ENCODE results near the gene ARL6IP1.

ARL6IP1 gene

DNA sequence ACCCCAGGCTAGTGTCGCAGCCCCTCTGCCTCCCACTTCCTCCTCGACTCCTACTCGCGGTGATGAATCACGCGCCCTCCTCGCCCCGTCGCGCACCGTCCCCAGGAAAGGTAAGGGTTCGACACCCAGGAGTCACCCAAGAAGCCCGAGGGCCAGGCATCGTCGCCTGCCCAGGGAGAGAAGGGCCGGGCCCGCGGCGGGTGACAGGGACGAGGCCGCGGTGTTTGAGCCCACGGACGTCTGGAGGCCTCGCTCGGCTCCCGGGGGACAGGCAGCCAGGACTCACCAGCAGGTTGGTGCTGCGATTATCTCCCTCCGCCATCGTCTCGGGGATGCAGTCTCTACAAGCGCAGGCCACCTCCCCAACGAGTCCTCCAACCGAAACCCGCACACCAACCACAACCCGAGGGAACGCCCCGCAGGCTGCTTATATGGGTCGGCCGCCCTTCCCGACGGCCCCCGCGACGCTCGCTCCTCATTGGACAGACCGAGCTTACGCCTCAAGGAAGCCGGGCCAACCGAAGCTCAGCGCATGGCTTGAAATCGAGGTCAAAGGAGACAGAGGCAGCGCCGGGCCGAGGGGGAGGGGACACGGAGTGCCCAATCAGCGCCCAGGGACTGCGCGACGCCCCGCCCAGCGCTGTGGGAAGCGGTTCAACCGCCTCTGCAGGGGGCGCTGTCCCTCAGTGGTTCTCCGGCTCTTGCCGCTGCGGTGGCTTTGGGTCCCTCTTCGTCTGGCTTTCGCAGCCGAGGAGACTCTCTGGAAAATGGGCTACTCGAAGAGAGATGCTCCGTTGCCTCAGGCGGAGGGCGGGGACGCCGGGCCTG is at the start of gene ARL6IP1:
Gene ARL6IP1, minus strand, starts transcription at position 405 of the 828 bp plus-strand sequence. Its CDS starts 83 bp downstream, at position 322.
- H3K4me3 ChIP-seq (ENCODE audit: low read depth, low read length, poor library complexity, severe bottlenecking): peak within 1 kb of the TSS; percentile 96
- H3K4me2 ChIP-seq (ENCODE audit: low read length): peak within 1 kb of the TSS; percentile 98
- peaks cover 57% of the 10 kb centered on the region for H3K36me3 ChIP-seq (ENCODE audit: insufficient read depth, low read length)
- H3F3A ChIP-seq (ENCODE audit: insufficient read depth, low read length): 0 out of 2 replicates have a peak, but pooled peaks cover 6% of the 10 kb centered on the region
- peaks cover 62% of the 10 kb centered on the region for H3K4me1 ChIP-seq (ENCODE audit: insufficient read depth, low read length, severe bottlenecking)
- H3K79me2 ChIP-seq (ENCODE audit: insufficient read depth, low read length): peaks cover 40% of the 10 kb centered on the region
- H4K20me1 ChIP-seq (ENCODE audit: insufficient read depth, low read length): no peaks in the 10 kb centered on the region
- H3K9me2 ChIP-seq (ENCODE audit: low read depth, low read length): no peaks in the 10 kb centered on the region
- H3K27ac ChIP-seq (ENCODE audit: low read depth, low read length, poor library complexity, severe bottlenecking): peak within 1 kb of the TSS; percentile 81
- no peak within 1 kb of the TSS for H2AFZ ChIP-seq (ENCODE audit: low read length)
- no peaks in the 10 kb centered on the region for H3K9me3 ChIP-seq (ENCODE audit: low read length)
- TF ChIP-seq, protein P1, sequence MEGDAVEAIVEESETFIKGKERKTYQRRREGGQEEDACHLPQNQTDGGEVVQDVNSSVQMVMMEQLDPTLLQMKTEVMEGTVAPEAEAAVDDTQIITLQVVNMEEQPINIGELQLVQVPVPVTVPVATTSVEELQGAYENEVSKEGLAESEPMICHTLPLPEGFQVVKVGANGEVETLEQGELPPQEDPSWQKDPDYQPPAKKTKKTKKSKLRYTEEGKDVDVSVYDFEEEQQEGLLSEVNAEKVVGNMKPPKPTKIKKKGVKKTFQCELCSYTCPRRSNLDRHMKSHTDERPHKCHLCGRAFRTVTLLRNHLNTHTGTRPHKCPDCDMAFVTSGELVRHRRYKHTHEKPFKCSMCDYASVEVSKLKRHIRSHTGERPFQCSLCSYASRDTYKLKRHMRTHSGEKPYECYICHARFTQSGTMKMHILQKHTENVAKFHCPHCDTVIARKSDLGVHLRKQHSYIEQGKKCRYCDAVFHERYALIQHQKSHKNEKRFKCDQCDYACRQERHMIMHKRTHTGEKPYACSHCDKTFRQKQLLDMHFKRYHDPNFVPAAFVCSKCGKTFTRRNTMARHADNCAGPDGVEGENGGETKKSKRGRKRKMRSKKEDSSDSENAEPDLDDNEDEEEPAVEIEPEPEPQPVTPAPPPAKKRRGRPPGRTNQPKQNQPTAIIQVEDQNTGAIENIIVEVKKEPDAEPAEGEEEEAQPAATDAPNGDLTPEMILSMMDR (IDR thresholded peaks at IDR 0.05; ENCODE audit: low read length): peak; percentile 79
- no peak for TF ChIP-seq EZH2 (IDR thresholded peaks at IDR 0.05; ENCODE audit: borderline replicate concordance, low read length)
- no peaks in the 10 kb centered on the region for H3K27me3 ChIP-seq (ENCODE audit: insufficient read depth, low read length)
- H3K9ac ChIP-seq (ENCODE audit: low read length): peak within 1 kb of the TSS; percentile 97

DNA sequence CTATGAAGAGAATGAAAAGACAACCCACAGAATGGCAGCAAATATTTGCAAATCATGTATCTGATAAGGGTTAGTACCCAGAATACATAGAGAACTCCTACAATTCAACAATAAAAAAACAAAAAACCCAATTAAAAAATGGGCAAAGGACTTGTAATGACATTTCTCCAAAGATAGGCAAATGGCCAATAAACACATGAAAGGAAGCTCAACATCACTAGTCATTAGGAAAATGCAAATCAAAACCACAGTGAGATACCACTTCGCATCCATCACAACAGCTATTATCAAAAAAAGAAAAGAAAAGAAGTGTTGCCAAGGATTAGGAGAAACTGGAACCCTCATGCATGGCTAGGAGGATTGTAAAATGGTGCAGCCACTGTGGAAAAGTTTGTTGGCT is 45.1 kb upstream of the ARL6IP1 start:
- peaks cover 92% of the 10 kb centered on the region for H3K36me3 ChIP-seq (ENCODE audit: insufficient read depth, low read length)
- TF ChIP-seq EZH2 (IDR thresholded peaks at IDR 0.05; ENCODE audit: borderline replicate concordance, low read length): no peak
- TF ChIP-seq, protein P1 (IDR thresholded peaks at IDR 0.05; ENCODE audit: low read length): no peak

DNA sequence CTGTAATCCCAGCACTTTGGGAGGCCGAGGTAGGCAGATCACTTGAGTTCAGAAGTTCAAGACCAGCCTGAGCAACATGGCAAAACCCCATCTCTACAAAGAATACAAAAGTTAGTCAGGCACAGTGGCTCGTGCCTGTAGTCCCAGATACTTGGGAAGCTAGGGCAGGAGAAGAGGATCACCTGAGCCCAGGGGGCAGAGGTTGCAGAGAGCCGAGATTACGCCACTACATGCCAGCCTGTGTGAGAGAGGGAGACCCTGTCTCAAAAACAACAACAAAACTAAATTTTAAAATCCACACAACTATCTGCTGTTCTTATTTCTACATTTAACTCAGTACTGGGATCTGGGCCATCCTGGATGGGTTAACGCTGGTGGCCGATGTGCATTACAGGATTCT is 41.2 kb upstream of the ARL6IP1 start:
- no peaks in the 10 kb centered on the region for H3K79me2 ChIP-seq (ENCODE audit: insufficient read depth, low read length)
- H3K36me3 ChIP-seq (ENCODE audit: insufficient read depth, low read length): peaks cover 91% of the 10 kb centered on the region
- no peak overlapping the region for H3K4me2 ChIP-seq (ENCODE audit: low read length)
- H3K27me3 ChIP-seq (ENCODE audit: insufficient read depth, low read length): no peaks in the 10 kb centered on the region
- H3K4me1 ChIP-seq (ENCODE audit: insufficient read depth, low read length, severe bottlenecking): no peaks in the 10 kb centered on the region
- H3K9me3 ChIP-seq (ENCODE audit: low read length): no peaks in the 10 kb centered on the region
- H2AFZ ChIP-seq (ENCODE audit: low read length): no peak overlapping the region
- H3F3A ChIP-seq (ENCODE audit: insufficient read depth, low read length): no peaks in the 10 kb centered on the region
- no peak overlapping the region for H3K27ac ChIP-seq (ENCODE audit: low read depth, low read length, poor library complexity, severe bottlenecking)
- H4K20me1 ChIP-seq (ENCODE audit: insufficient read depth, low read length): no peaks in the 10 kb centered on the region
- no peak for TF ChIP-seq EZH2 (IDR thresholded peaks at IDR 0.05; ENCODE audit: borderline replicate concordance, low read length)
- TF ChIP-seq, protein P1 (IDR thresholded peaks at IDR 0.05; ENCODE audit: low read length): no peak
- H3K9me2 ChIP-seq (ENCODE audit: low read depth, low read length): no peaks in the 10 kb centered on the region
- H3K9ac ChIP-seq (ENCODE audit: low read length): no peak overlapping the region
- no peak overlapping the region for H3K4me3 ChIP-seq (ENCODE audit: low read depth, low read length, poor library complexity, severe bottlenecking)

More for the DNA sequence above, 45.1 kb upstream of the ARL6IP1 start:
- Histone ChIP-seq H4K20me1 (ENCODE audit: insufficient read depth, low read length) (no peaks in the 10 kb centered on the region), H2AFZ (ENCODE audit: low read length) (no peak overlapping the region), H3K79me2 (ENCODE audit: insufficient read depth, low read length) (no peaks in the 10 kb centered on the region), H3K9ac (ENCODE audit: low read length) (no peak overlapping the region), H3K9me2 (ENCODE audit: low read depth, low read length) (no peaks in the 10 kb centered on the region), H3K27ac (ENCODE audit: low read depth, low read length, poor library complexity, severe bottlenecking) (no peak overlapping the region), H3K27me3 (ENCODE audit: insufficient read depth, low read length) (no peaks in the 10 kb centered on the region), H3K9me3 (ENCODE audit: low read length) (no peaks in the 10 kb centered on the region), H3K4me3 (ENCODE audit: low read depth, low read length, poor library complexity, severe bottlenecking) (no peak overlapping the region), H3F3A (ENCODE audit: insufficient read depth, low read length) (no peaks in the 10 kb centered on the region), H3K4me2 (ENCODE audit: low read length) (no peak overlapping the region), H3K4me1 (ENCODE audit: insufficient read depth, low read length, severe bottlenecking) (no peaks in the 10 kb centered on the region)

All from OCI-LY1 (cell line).